Germinal center (tissue), 1 donor: Measurements from ENCODE around the gene ESYT2.

ENCODE experiments used
- DNase-seq: peaks from one replicate; pipeline ENCODE4 v3.0.0; 2012; ENCODE audit warnings: mixed read lengths, low spot score

Gene ESYT2

GRCh38 chr7:158742065-158742821, 87.1 kb downstream of the ESYT2 start:
- no peak for DNase-seq

GRCh38 chr7:158741294-158741666, 88.0 kb downstream of the ESYT2 start:
- DNase-seq: no peak

DNA sequence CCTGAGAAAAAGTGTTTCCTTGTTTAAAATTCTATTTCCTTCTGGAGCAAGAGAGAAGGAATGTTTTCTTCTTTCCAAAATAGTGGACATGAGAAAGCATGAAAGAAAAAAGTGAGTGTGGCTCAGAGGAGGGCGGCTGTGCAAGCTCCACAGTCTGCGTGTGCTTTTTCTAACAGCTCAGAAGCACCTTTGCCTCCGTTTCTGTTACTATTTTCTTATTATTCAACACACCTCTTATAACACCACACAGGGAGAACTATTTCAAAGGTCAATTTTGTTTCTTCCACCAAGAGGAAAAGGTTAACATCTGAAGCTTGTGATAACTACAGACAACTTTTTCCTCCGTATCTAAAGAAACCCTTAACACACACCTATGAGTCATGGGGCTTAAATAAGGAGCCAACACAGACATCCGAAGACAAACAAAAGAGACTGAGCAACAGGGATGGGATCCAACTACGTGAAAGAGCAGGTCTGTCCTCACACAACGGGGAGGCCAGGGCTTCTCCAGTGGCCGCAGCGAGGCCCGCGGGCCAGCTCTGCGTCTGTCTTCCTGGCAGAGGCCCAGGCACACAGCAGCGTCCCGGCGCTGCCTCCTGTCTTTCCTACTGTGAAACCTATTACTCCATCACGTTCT, 88.5 kb downstream of the ESYT2 start:
- no peak for DNase-seq

GRCh38 chr7:158740013-158740656, 89.2 kb downstream of the ESYT2 start:
- DNase-seq: no peak

DNA sequence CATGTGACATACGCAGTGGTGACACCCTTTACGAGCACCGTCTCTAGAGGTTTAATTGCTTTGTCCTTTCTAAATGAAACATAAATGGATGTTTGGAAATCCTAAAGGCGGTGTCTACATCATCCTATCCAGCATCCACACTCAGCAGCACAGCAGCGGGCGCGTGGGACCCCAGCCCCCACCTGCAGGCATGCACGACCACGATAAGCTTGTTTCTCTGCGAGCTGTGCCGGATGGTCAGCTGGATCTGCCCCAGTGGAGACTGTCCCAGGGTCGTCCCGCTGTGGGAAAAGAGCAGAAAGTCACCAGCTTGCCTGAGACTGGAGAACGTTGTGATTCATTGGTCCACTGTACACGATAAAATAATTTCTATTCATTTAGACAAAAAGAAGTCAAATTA, 90.5 kb downstream of the ESYT2 start:
- no peak for DNase-seq

DNA sequence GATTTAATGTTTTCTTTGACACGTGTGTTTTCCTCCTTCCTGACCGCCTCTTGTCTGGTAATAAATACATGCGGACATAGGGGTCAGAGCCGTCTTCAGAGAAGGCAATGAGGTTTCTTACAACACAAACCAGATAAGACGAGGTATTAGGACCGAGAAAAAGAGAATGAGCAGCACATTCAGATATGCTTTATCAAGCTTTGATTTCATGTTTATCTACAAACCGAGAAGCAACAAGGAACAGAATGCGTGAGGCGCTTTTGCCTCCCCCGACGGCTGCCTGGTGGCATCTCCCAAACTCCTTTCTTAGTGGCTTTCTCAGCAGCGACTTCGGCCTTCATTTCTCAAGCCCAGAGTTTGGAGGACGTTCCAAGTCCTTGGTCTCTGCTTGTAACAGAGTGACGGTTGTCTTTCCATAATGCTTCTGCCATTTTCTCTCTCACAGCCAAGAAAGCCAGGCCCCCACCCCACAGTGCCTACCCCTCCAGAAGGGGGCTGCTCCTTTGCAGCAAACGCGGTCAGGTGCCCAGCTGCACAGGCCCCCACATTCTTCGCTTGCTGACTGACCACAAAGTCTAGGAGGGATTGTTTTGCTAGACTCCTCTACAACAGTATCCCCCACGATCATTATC, 92.1 kb downstream of the ESYT2 start:
- no peak for DNase-seq

- no peak for DNase-seq
These were observed 93.4 kb downstream of the ESYT2 start for GRCh38 chr7:158735935-158736334.

- no peak for DNase-seq
These were observed 94.4 kb downstream of the ESYT2 start for GRCh38 chr7:158734861-158735260.

DNA sequence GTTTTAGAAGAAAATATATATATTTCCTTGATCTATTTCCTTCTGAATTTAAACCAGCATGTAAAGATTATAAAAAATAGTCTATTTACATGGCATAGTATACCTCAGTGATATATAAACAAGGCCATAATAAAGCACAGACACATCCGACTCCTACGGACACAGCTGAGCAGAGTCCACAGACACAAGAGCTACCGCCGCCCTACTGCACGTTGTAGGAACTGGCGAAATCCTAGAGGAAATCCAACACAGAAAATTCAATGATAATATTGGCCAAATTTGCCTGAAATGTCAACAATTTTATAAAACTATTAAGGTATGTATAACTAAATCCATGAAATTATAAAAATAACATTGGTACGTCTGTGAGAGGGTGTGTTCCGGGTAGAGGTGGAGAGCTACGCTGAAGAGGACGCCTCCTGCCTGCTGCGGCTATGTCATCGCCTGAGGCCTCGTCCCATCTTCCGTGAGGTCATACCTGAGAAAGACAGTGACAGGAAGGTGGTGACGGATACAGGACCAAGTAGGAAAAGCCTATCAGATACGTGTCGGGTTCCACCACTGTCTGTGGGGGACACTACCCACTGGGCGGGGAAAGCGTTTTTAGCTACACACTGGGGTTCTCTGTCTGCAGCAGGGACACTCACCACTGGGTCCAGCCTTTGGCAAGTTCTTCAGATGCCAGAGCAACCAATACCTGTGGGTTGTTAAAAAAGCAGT, 95.4 kb downstream of the ESYT2 start:
- DNase-seq: no peak

- DNase-seq: no peak
These were observed 96.1 kb downstream of the ESYT2 start for GRCh38 chr7:158733220-158733519.

DNA sequence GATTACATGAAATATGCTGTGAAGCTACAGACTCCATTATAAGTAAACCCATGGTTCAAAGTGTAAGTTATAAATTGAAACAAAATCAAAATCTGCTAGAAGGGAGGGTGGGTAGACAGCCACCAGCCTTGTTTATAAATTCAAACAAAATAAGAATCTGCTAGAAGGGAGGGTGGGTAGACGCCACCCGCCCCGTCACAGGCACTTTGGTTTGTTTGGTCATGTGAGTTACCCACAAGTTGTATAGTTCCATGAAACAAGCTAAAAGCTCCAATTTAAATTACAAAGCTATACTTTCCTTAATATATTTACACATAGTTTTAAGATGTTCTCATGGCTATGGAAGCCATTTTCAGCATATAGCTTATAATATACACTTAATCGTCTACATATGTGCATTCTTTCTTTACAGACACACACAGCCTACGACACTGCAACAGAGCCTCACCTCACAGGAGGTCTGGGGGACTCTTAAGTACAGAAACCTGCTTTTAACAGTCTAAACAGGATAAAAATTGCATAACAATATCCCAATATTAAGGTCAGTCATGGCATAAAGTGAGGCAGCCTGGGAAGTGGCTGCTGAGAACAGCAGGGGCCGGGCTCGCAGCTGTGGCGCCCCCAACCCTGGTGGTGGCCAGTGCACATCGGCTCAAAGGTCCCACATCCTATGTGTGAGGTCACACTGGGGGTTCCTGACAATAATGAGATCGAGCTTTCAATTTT, 96.7 kb downstream of the ESYT2 start:
- DNase-seq: no peak

GRCh38 chr7:158731761-158732160, 97.5 kb downstream of the ESYT2 start:
- DNase-seq: no peak

DNA sequence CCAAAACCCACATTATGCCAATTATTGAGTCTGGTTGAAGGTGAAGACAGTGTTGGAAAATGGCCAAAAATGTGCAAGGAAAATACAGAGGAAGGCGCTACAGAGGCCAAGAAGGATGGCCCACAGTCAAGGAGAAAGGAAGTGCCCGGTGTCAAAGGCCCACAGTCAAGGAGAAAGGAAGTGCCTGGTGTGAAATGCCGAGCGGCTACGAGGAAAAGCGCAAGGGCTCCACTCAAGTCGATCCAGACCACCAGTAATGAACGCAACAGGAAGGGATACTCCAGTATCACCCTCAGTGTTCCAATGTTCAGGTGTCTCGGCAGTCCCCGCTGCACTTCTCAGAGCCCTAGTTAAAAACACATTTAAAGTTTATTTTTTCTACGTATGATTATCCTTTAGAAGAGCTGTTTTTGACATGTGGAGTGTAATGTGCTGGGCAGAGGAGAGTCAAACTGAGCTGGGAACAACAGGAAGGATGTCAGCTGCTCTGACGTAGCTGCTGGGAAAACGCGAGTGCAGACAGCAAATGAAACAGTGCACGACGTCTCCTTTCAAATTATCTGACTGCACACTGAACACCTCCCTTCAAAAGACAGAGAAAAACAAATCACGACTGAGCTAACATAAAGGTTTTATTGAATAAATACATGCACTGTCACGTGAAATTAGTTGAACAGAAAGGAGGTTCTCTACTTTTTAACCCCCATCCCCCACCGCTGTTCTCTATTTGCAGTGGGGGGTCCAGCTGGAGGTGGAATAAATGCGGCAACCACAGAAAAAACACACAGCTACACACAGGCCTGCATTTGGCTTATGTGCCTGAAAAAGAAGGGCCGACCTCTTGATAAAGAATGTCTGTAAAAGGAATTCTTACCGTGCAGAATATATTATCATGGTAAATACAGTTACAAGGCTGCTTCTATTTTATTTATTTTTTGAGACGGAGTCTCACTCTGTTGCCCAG, 98.6 kb downstream of the ESYT2 start:
- no peak for DNase-seq

DNA sequence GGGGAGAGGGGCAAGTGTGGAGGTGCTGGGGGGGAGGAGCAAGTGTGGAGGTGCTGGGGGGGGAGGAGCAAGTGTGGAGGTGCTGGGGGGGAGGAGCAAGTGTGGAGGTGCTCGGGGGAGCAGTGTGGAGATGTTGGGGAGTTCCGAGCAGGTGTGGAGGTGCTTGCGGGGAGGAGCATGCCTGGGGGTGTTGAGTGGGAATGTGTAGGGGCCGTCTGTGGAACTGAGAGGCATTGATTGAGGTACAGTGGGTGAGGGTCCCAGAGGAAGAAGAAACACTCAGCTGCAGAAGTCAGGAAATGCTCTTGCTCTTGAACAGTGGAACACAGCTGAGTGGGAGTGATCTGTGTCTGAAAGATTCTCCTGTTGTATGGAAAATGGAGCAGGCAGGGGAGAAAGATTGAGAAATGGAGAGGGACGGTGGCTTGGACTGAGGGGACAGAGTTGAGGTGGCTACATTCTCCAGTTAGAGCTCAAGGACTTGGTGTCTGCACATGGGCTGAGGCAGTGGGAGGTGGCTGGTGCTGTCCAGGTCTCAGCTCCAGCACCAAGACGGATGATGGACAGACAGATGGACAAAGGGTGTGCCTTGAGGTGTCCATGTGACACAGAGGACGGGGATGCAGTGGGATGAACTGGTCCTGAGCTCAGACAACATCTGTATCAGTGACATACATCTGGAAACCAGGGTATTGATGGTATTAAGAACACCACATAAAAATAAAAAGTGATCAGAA, 99.5 kb downstream of the ESYT2 start:
- DNase-seq: no peak

- no peak for DNase-seq
These were observed 100.2 kb downstream of the ESYT2 start for GRCh38 chr7:158728911-158729645.

GRCh38 chr7:158727690-158728089, 101.6 kb downstream of the ESYT2 start:
- no peak for DNase-seq

GRCh38 chr7:158726277-158726807, 103.0 kb downstream of the ESYT2 start:
- no peak for DNase-seq

GRCh38 chr7:158725506-158725800, 103.9 kb downstream of the ESYT2 start:
- DNase-seq: no peak
